Keratinocyte (primary cell): Measurements from ENCODE around the gene MEX3C. TPM values are rescaled to one million over a fixed set of nuclear protein-coding genes. Genes with fewer than 3 reads are reported as not detected.

ENCODE experiments used
- DNase-seq: peaks from one replicate; pipeline ENCODE4 v3.0.0-alpha.2; 2011; ENCODE audit warnings: low read depth, missing footprints, low spot score
- FAIRE-seq: peaks from 2 replicates; lab custom pipeline; 2011; peaks lifted over from hg19 to GRCh38; lab: Jason Lieb, UNC
- H2AFZ ChIP-seq: 2 replicates; pipeline ENCODE4 v1.6.0; 2012; ENCODE audit warnings: low read length, control low read depth, inconsistent platforms; ENCODE audit not compliant: control insufficient read depth
- H3K27ac ChIP-seq: 2 replicates; pipeline ENCODE4 v1.5.1; 2011; ENCODE audit warnings: low read length; ENCODE audit not compliant: control insufficient read depth, insufficient read depth
- H3K27me3 ChIP-seq: 3 replicates; pipeline ENCODE4 v1.6.0; 2011; ENCODE audit warnings: low read length; ENCODE audit not compliant: control insufficient read depth, insufficient read depth; ENCODE audit errors: extremely low read depth
- H3K36me3 ChIP-seq, 2 experiments: 2 replicates in 1 of 2; 3 replicates in 1 of 2; pipeline ENCODE4 v1.5.1; 2011; ENCODE audit warnings: low read length in 2 of 2, mild to moderate bottlenecking in 1 of 2; ENCODE audit not compliant: control insufficient read depth in 2 of 2, insufficient read depth in 2 of 2; ENCODE audit errors: extremely low read depth in 1 of 2
- H3K4me1 ChIP-seq: 3 replicates; pipeline ENCODE4 v1.5.1; 2011; ENCODE audit warnings: low read length; ENCODE audit not compliant: control insufficient read depth, insufficient read depth; ENCODE audit errors: extremely low read depth
- H3K4me2 ChIP-seq: 3 replicates; pipeline ENCODE4 v1.6.0; 2011; ENCODE audit warnings: low read depth, low read length; ENCODE audit not compliant: control insufficient read depth, insufficient read depth; ENCODE audit errors: extremely low read depth
- H3K4me3 ChIP-seq, 3 experiments: fragments of 200-600 bp in 1 of 3; sonication (generic) in 1 of 3; 2 replicates in 2 of 3; 3 replicates in 1 of 3; pipeline ENCODE4 v1.5.1; 2011 to 2016; ENCODE audit warnings: low read length in 3 of 3, mild to moderate bottlenecking in 3 of 3, control low read depth in 2 of 3, inconsistent platforms in 1 of 3, low read depth in 1 of 3, mixed read lengths in 1 of 3, mixed run types in 1 of 3, moderate library complexity in 1 of 3; ENCODE audit not compliant: control insufficient read depth in 2 of 3, insufficient read depth in 2 of 3; ENCODE audit errors: extremely low read depth in 1 of 3
- H3K79me2 ChIP-seq: 2 replicates; pipeline ENCODE4 v1.6.0; 2012; ENCODE audit warnings: low read length; ENCODE audit not compliant: control insufficient read depth, insufficient read depth
- H3K9ac ChIP-seq: 3 replicates; pipeline ENCODE4 v1.6.0; 2011; ENCODE audit warnings: low read length; ENCODE audit not compliant: control insufficient read depth, insufficient read depth; ENCODE audit errors: extremely low read depth
- H3K9me1 ChIP-seq: 3 replicates; pipeline ENCODE4 v1.6.0; 2011; ENCODE audit warnings: low read length; ENCODE audit not compliant: control insufficient read depth, insufficient read depth; ENCODE audit errors: extremely low read depth
- H3K9me3 ChIP-seq: 2 replicates; pipeline ENCODE4 v1.5.1; 2012; ENCODE audit warnings: low read depth, low read length; ENCODE audit not compliant: control insufficient read depth
- H4K20me1 ChIP-seq: 3 replicates; pipeline ENCODE4 v1.6.0; 2011; ENCODE audit warnings: low read length; ENCODE audit not compliant: control insufficient read depth, insufficient read depth; ENCODE audit errors: extremely low read depth
- CTCF ChIP-seq, 3 experiments: IDR thresholded peaks in 1 of 3; conservative IDR thresholded peaks in 1 of 3; optimal IDR thresholded peaks in 1 of 3; 2 replicates in 2 of 3; 3 replicates in 1 of 3; pipeline versions ENCODE3 to v1.5.1; 2011; ENCODE audit warnings: low read length in 3 of 3, mild to moderate bottlenecking in 3 of 3, moderate library complexity in 2 of 3, control low read depth in 1 of 3, inconsistent platforms in 1 of 3; ENCODE audit not compliant: insufficient read depth in 2 of 3; ENCODE audit errors: extremely low read depth in 1 of 3
- EZH2 ChIP-seq: IDR thresholded peaks from one replicate; pipeline ENCODE4 v1.6.1; 2012; ENCODE audit warnings: inconsistent platforms, mild to moderate bottlenecking, low read length, moderate library complexity
- dilution Hi-C: fragments of 300-500 bp; cut with MboI; formaldehyde crosslinking; loops from one replicate; pipeline ENCODE4 v1.7.0; 2020; ENCODE audit warnings: low sequenced_read_pairs; ENCODE audit not compliant: extremely low pct_ligation_motif_present
- polyA plus RNA-seq, 5 experiments: library from polyadenylated mRNA; depleted of rRNA in 3 of 5; stranded (reverse) in 3 of 5; stranded (forward) in 1 of 5; unstranded in 1 of 5; fragments of >200 nt; gene quantifications; 1 replicate in 1 of 5; 2 replicates in 3 of 5; 3 replicates in 1 of 5; pipeline versions ENCODE4 v1.2.1 to v1.2.3, GENCODE V29; 2011 to 2012; ENCODE audit warnings: missing spikeins in 2 of 5, low read depth in 1 of 5, low replicate concordance in 1 of 5

Gene MEX3C
- polyA plus RNA-seq, 1 donor (not counting 4 experiments of a cell fraction or from before 2014, with no cell fraction given): 75.1 TPM

- no peaks in the 10 kb centered on the region for H3K9me3 ChIP-seq
- no peaks in the 10 kb centered on the region for H3K27me3 ChIP-seq
- H3K27ac ChIP-seq: peak overlapping the region; percentile 15
- H3K9me1 ChIP-seq: no peaks in the 10 kb centered on the region
- H3K9ac ChIP-seq: no peak overlapping the region
- no peaks in the 10 kb centered on the region for H3K36me3 ChIP-seq
- TF ChIP-seq CTCF (optimal IDR thresholded peaks at IDR 0.05 in 1 of 3, IDR thresholded peaks at IDR 0.05 in 1 of 3, conservative IDR thresholded peaks at IDR 0.05 in 1 of 3; ENCODE audit: extremely low read depth in 1 of 3, insufficient read depth in 2 of 3, low read length in 3 of 3): no peak
- no peak overlapping the region for H3K4me2 ChIP-seq
- H3K4me1 ChIP-seq: peaks cover 23% of the 10 kb centered on the region
- H3K4me3 ChIP-seq: no peak overlapping the region
- peak; percentile 92 for FAIRE-seq
- no peaks in the 10 kb centered on the region for H3K79me2 ChIP-seq
- dilution Hi-C loops: no loop called here
- DNase-seq: peak; percentile 50
- no peaks in the 10 kb centered on the region for H4K20me1 ChIP-seq
- H2AFZ ChIP-seq: no peak overlapping the region
Observed at GRCh38 chr18:51236225-51236624, 38.7 kb upstream of the MEX3C start.

GRCh38 chr18:51235009-51235789 lies 37.7 kb upstream of the MEX3C start:
- H3K9me3 ChIP-seq: no peaks in the 10 kb centered on the region
- H3K4me3 ChIP-seq: no peak overlapping the region
- no peak for DNase-seq
- peak overlapping the region; percentile 42 for H3K27ac ChIP-seq
- dilution Hi-C loops: no loop called here
- FAIRE-seq: peak; percentile 52
- no peak overlapping the region for H2AFZ ChIP-seq
- no peaks in the 10 kb centered on the region for H3K79me2 ChIP-seq
- no peak for TF ChIP-seq EZH2
- no peak for TF ChIP-seq CTCF (optimal IDR thresholded peaks at IDR 0.05 in 1 of 3, IDR thresholded peaks at IDR 0.05 in 1 of 3, conservative IDR thresholded peaks at IDR 0.05 in 1 of 3; ENCODE audit: extremely low read depth in 1 of 3, insufficient read depth in 2 of 3, low read length in 3 of 3)
- no peak overlapping the region for H3K9ac ChIP-seq
- H3K9me1 ChIP-seq: no peaks in the 10 kb centered on the region
- H4K20me1 ChIP-seq: no peaks in the 10 kb centered on the region
- no peaks in the 10 kb centered on the region for H3K36me3 ChIP-seq
- H3K27me3 ChIP-seq: no peaks in the 10 kb centered on the region
- H3K4me1 ChIP-seq: peaks cover 23% of the 10 kb centered on the region
- H3K4me2 ChIP-seq: peak overlapping the region; percentile 10
